B cell (primary cell): ENCODE data around the gene TTC1.
"Not testable (repeated sequence)": the region's sequence is repeated elsewhere in the genome, so short reads cannot be mapped to it uniquely, and the experiment has no call there.

Experiments used
- CTCF ChIP-seq: fragments of 200-600 bp; IDR thresholded peaks from one replicate; pipeline ENCODE4 v1.8.0; 2022; ENCODE audit warnings: antibody characterized with exemption, mild to moderate bottlenecking
- EZH2 ChIP-seq: IDR thresholded peaks from 2 replicates; pipeline ENCODE4 v1.6.1; 2012; ENCODE audit warnings: borderline replicate concordance, low read depth, mild to moderate bottlenecking, moderate library complexity, low read length; ENCODE audit not compliant: insufficient read depth, poor library complexity, severe bottlenecking

- not testable (repeated sequence) for TF ChIP-seq CTCF, EZH2
Measured at GRCh38 chr5:159965838-159966128, 43.2 kb upstream of the TTC1 start.
